ENCODE results near the gene CFB.

CFB gene

DNA sequence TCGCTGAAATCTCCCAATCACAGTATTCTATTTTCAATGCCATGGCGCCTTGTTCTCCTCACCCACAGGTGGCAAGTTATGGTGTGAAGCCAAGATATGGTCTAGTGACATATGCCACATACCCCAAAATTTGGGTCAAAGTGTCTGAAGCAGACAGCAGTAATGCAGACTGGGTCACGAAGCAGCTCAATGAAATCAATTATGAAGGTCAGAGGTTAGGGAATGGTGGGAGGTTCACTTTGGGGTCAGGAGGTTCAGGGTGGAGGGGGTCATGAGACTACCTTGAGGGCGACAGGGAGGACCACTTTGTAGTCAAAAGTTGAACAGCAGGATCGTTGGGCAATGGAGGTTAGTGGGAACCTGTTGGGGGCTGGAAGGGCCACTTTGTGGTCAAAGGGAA lies 2.4 kb downstream of the CFB start:
- DNase-seq (ENCODE audit: low read depth in 2 of 2, low spot score in 1 of 2): no peak

- DNase-seq (ENCODE audit: low read depth in 2 of 2, low spot score in 1 of 2): no peak
These were observed 3.0 kb downstream of the CFB start for GRCh38 chr6:31948753-31949413.

- no peak for DNase-seq (ENCODE audit: low read depth in 2 of 2, low spot score in 1 of 2)
These were observed 4.1 kb downstream of the CFB start for GRCh38 chr6:31949926-31950548.

DNA sequence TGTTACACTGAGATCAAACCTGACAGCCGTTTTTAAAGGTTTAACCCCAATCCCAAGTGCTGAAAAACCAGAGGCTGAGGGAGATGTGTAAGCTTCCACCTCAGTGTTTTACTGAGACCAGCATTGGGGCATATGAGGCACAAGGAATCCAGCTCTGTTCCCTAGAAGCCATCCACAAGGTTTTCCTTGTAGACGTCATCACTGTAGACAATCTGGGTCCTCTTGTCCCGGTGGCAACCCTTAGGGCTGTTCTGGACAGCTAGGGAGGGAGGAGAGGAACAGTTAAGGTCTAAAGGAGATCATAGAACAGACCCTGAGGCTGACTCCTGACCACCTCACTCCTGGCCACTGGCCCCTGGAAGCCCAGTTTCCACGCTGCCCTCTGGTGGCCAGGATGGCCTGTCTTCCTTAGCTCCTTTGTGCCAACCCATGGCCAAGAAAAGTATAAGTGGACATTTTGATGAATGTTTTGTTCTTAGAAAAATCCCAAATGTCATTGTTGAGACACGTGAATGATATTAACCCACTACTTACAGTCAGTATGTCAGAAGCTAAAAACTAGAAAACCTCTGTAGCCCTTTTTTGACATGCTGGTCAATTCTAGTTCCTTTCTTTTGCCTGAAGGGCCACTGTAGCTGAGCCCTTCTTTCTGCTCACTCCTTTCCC lies 6.4 kb downstream of the CFB start:
- DNase-seq (ENCODE audit: low read depth in 2 of 2, low spot score in 1 of 2): no peak

- DNase-seq (ENCODE audit: low read depth in 2 of 2, low spot score in 1 of 2): no peak
These were observed 7.0 kb downstream of the CFB start for GRCh38 chr6:31952890-31953289.

- DNase-seq (ENCODE audit: low read depth in 2 of 2, low spot score in 1 of 2): no peak
These were observed 8.6 kb downstream of the CFB start for GRCh38 chr6:31954511-31954910.

GRCh38 chr6:31956796-31957195 lies 10.9 kb downstream of the CFB start:
- DNase-seq (ENCODE audit: low read depth in 2 of 2, low spot score in 1 of 2): no peak

DNA sequence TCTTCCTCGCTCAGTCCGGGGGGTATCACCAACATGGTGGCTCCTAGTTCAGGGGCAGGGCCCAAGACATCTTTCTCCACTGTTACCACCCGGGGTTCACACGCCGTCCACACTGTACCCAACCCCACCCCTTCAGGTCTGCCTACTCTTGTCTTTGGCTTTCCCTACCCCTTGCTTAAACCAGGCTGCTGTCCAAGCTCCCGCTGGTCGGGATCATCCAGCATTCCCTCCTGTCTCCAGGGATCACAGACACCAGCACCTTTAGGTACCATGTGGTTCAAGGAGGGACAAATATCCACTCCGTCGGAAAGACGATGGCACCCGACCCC lies 12.5 kb downstream of the CFB start:
- DNase-seq (ENCODE audit: low read depth in 2 of 2, low spot score in 1 of 2): no peak

DNA sequence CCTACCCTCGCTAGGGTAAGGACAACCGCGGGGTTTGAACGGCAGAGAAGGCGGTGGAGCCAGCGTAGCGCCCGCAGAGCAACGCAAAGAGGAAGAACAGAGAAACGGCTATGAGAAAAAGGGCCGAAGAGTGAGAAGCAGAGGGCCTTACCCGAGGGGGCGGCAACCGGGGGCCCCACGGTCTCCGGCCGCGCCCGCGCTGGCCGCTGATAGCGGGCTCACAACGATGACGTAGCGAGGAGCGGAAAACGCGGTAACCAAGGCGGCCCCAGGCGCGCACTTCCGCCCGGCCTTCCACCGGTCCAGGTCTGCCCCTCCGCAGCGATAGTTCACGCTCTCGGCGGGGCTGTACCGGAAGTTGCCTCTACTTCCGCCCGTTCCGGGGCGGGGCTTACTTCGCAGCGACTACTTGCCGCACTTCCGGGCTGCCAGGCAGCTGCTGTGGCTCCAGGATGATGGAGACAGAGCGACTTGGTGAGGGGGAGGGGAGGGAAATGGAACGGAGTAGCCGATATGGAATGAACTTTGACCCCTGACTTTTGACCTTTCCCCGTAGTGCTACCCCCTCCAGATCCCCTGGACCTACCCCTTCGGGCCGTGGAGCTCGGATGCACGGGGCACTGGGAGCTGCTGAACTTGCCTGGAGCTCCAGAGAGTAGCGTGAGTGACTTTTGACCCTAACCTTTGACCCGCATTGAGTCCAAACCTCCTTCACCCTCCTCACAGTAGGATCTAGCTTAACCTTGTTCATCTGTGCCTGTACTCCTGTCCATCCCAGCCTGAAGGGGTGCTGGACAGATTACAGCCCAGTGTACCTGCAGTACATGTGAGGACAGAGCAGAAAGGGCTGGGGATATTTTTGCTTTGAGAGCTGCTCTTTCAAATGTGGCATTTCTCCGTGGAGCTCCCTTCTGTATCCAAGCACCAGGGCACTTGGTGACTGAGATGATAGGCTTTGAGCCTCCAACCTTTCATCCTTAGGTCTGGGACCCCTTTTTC lies 13.1 kb downstream of the CFB start, which contains the start of the genes NELFE and SKIC2:
Gene NELFE, minus strand, starts transcription at position 231 of the 999 bp plus-strand sequence. CDS start 525 bp downstream, outside the sequence.
Gene SKIC2, plus strand, starts transcription at position 435 of the 999 bp plus-strand sequence. Its CDS starts 18 bp downstream, at position 453.
- DNase-seq (ENCODE audit: low read depth in 2 of 2, low spot score in 1 of 2): peak; percentile 96

DNA sequence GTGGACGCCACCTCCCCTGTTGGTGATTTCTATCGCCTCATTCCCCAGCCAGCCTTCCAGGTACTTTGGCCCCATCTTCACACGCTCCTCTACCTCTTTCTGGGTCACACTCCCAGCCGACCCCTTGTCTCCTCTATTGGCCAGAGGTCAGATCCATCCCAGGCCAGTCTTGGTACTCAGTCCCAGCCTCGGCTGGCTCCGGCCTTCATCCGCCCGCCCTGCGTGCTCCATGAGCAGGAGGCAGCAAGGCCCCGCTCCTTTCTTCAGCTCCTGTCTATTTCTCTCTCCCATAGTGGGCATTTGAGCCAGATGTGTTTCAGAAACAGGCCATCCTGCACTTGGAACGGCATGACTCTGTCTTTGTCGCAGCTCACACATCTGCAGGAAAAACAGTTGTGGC lies 15.7 kb downstream of the CFB start:
- DNase-seq (ENCODE audit: low read depth in 2 of 2, low spot score in 1 of 2): no peak

GRCh38 chr6:31963921-31964320 lies 18.0 kb downstream of the CFB start:
- DNase-seq (ENCODE audit: low read depth in 2 of 2, low spot score in 1 of 2): no peak

GRCh38 chr6:31965700-31966099 lies 19.8 kb downstream of the CFB start:
- no peak for DNase-seq (ENCODE audit: low read depth in 2 of 2, low spot score in 1 of 2)

DNA sequence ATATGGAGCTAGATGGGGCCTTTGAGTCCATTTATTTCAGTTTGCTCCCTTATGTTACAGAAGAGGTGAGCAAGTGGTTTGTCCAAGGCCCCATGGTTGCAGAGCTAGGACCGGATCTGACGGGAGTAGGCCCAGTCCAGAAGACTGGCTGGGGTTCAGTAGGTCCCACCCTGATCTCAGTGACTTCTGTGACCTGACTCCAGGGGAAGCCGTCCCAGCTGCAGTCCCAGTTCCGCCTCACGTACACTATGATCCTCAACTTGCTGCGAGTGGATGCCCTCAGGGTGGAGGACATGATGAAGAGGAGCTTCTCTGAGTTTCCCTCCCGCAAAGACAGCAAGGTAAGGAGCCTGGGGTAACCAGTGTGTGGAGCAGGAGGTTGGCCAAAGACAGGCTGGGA lies 20.6 kb downstream of the CFB start:
- DNase-seq (ENCODE audit: low read depth in 2 of 2, low spot score in 1 of 2): no peak

DNA sequence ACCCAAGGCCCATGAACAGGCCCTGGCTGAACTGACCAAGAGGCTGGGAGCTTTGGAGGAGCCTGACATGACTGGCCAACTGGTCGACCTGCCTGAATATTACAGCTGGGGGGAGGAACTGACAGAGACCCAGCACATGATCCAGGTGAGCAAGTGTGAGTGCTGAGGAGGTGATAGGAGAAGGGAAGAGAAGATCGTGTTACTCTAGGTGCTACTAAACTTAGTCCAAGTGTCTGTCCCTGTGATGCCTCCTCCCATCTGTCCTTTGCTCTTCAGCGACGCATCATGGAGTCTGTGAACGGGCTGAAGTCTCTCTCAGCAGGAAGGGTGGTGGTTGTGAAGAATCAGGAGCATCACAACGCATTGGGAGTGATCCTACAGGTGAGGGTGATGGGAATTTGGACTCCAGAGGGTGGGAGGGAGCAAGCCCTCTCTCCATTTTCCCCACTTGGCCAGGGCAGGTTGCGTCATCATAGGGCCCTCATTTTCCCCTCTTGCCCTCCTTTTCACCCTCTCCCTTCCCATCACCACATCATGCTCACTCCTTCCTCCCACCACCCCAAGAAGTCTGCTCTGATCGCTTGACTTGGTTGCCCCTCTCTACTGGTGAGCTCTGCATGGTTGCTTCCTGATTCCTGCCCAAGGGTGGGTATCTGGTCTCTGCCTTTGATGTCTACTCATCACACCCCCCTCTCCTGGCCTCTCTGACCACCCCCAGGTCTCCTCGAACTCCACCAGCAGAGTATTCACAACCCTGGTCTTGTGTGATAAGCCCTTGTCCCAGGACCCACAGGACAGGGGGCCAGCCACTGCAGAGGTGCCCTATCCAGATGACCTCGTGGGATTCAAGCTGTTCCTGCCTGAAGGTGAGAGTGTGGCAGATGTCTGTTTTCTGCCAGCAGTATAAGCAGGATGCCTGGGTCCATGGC lies 21.4 kb downstream of the CFB start:
- DNase-seq (ENCODE audit: low read depth in 2 of 2, low spot score in 1 of 2): no peak

GRCh38 chr6:31967926-31968320 lies 22.0 kb downstream of the CFB start:
- no peak for DNase-seq (ENCODE audit: low read depth in 2 of 2, low spot score in 1 of 2)

DNA sequence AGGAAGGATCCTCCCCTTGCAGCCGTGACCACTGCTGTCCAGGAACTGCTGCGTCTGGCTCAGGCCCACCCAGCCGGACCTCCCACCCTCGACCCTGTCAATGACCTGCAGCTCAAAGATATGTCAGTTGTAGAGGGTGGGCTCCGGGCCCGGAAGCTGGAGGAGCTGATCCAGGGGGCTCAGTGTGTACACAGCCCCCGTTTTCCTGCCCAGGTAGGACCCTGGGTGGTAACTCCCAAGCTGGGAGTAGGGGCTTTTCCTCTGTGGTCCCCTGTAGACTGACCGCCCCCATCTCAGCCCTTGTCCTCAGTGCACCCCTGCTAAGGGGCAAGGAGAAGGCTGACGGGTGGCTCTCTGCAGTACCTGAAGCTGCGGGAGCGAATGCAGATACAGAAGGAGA lies 22.4 kb downstream of the CFB start:
- DNase-seq (ENCODE audit: low read depth in 2 of 2, low spot score in 1 of 2): no peak

DNA sequence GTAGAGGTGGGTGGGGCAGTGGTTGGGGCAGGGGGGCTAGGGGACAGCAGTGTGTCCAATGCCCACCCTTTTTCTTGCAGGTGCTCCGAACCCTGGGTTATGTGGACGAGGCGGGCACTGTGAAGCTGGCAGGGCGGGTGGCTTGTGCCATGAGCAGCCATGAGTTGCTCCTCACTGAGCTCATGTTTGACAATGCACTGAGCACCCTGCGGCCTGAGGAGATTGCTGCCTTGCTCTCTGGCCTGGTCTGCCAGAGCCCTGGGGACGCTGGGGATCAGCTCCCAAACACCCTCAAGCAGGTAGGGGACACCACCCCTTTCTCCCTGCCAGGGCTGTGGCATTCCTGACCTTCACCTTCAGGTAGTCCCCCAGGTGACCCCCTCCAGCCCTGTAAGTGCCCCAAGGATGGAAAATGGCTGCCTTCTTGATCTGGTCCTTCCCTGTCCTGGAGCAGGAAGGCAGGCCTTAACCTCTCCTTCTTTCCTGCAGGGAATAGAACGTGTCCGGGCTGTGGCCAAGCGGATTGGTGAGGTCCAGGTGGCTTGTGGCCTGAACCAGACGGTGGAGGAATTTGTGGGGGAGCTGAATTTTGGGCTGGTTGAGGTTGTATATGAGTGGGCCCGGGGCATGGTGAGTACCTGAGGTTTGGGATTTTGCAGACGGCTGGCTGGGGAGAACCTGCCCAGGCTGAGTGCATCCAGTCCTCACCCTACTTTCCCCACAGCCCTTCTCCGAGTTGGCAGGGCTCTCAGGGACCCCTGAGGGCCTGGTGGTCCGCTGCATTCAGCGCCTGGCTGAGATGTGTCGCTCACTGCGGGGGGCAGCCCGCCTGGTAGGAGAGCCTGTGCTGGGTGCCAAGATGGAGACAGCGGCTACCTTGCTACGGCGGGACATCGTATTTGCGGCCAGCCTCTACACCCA lies 23.2 kb downstream of the CFB start:
- DNase-seq (ENCODE audit: low read depth in 2 of 2, low spot score in 1 of 2): no peak

DNA sequence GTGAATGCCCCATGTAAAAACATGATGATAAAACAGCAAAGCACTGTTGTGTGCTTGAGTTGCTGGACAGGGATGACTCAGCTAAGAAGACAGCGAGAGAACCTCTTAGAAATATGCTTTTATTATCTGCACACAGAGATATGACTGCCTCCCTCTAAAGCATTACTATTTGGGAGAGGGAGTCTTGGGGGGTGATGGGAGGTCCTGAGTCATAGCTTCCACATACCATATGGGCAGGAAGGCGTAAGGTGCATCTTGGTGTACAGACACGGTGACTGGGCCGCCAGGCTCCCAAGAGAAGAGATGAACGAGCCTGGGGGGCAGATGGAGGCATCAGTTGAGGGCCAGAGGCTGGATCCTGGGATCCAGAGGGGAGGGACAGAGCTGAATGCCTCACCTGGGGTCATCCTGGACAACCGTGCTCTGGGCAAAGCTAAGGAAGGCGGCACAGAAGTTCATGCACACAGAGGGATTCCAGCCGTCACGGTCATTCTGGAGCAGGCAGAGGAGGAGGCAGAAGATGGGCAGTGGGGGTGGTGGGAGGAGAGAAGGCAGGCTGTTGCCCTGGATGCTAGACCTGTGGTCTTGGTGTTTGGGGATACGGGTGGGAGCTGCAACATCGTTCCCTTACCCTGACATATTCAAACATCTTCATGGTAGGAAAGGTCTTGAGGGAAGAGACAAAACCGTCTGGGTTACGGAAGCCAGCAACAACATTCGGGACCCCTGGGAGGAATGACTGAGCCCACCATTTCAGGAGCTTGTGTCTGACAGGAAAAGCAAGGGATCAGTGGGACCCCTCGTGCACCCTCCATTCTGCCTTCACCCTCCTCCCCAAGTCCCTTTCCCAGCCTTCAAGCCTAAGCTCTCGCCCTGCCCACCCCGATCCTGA lies 24.1 kb downstream of the CFB start:
- no peak for DNase-seq (ENCODE audit: low read depth in 2 of 2, low spot score in 1 of 2)
